Panc1 (cell line): ENCODE data around the gene SUSD4. TPM values are rescaled to one million over a fixed set of nuclear protein-coding genes. Genes with fewer than 3 reads are reported as not detected.

Experiments
- ATAC-seq: fragments of 200-7000 bp; cut with Tn5 transposase; 2 replicates; pipeline ENCODE4 v1.9.1; 2020; ENCODE audit warnings: mild to moderate bottlenecking, moderate library complexity
- BruUV-seq: library from RNA; stranded (reverse); fragments of 400-500 nt; replicated peaks from 2 replicates; lab custom pipeline; 2021; lab: Mats Ljungman, UMichigan
- CTCF ChIA-PET: fragments of 300-600 bp; sonication (Branson Sonifier 250); formaldehyde crosslinking; loops from one replicate; lab custom pipeline; 2022; ENCODE audit warnings: antibody characterized with exemption; lab: Charles Lee
- POLR2A ChIA-PET: fragments of 300-600 bp; sonication (Branson Sonifier 250); formaldehyde crosslinking; loops from one replicate; lab custom pipeline; 2022; ENCODE audit warnings: antibody characterized with exemption; lab: Charles Lee
- DNase-seq: peaks from one replicate; pipeline ENCODE4 v3.0.0-alpha.2; 2010; ENCODE audit warnings: low read depth, low spot score
- H3K27ac ChIP-seq: 2 replicates; pipeline ENCODE4 v1.5.1; 2011; ENCODE audit warnings: mild to moderate bottlenecking, low read length, inconsistent platforms
- H3K27me3 ChIP-seq: fragments of 200-500 bp; sonication (Bioruptor generic); 2 replicates; pipeline ENCODE4 v1.6.0; 2014; ENCODE audit warnings: low read length, inconsistent platforms; ENCODE audit not compliant: control insufficient read depth, insufficient read depth
- H3K36me3 ChIP-seq: fragments of 200-500 bp; sonication (Bioruptor generic); 2 replicates; pipeline ENCODE4 v1.5.1; 2014; ENCODE audit warnings: inconsistent platforms, mild to moderate bottlenecking, low read length, moderate library complexity; ENCODE audit not compliant: control insufficient read depth, insufficient read depth
- H3K4me1 ChIP-seq: 2 replicates; pipeline ENCODE4 v1.5.1; 2011; ENCODE audit warnings: inconsistent platforms, mild to moderate bottlenecking, low read length, moderate library complexity; ENCODE audit not compliant: control insufficient read depth, insufficient read depth
- H3K4me3 ChIP-seq, 2 experiments: 2 replicates each; pipeline ENCODE4 v1.5.1; 2011 to 2012; ENCODE audit warnings: low read depth in 2 of 2, low read length in 2 of 2, mild to moderate bottlenecking in 2 of 2, inconsistent platforms in 1 of 2, moderate library complexity in 1 of 2
- H3K9me3 ChIP-seq: fragments of 200-500 bp; sonication (Bioruptor generic); 2 replicates; pipeline ENCODE4 v1.5.1; 2014; ENCODE audit warnings: low read depth, mild to moderate bottlenecking, inconsistent platforms, low read length, moderate library complexity; ENCODE audit not compliant: control insufficient read depth, insufficient read depth
- POLR2AphosphoS5 ChIP-seq: IDR thresholded peaks from 2 replicates; pipeline ENCODE4 v1.6.1; 2012; ENCODE audit warnings: mild to moderate bottlenecking, low read depth, low read length, moderate library complexity
- SIN3A ChIP-seq: IDR thresholded peaks from 2 replicates; pipeline ENCODE4 v1.6.1; 2012; ENCODE audit warnings: low read depth, mild to moderate bottlenecking, low read length, moderate library complexity, borderline replicate concordance; ENCODE audit not compliant: insufficient read depth
- TCF7L2 ChIP-seq: IDR thresholded peaks from 2 replicates; pipeline ENCODE4 v1.6.1; 2011; ENCODE audit warnings: mild to moderate bottlenecking, low read depth, low read length, inconsistent platforms
- in situ Hi-C: cut with HindIII; loops from 2 replicates; pipeline ENCODE4 v1.10.0; 2016; ENCODE audit warnings: low sequenced_read_pairs, low pct_unique_long_range_greater_than_20kb
- intact Hi-C: fragments of 100-400 bp; cut with micrococcal nuclease; formaldehyde crosslinking; loops from one replicate; pipeline ENCODE4 v1.10.0; 2022; ENCODE audit not compliant: unreplicated experiment
- total RNA-seq: library from RNA; stranded (reverse); gene quantifications from one replicate; pipeline ENCODE4 v1.2.1, GENCODE V29; 2021; ENCODE audit not compliant: unreplicated experiment
- TF ChIP-seq, protein P1 (sequence below), 2 experiments: IDR thresholded peaks; 2 replicates each; pipeline ENCODE4 v1.6.1; 2011 to 2012; ENCODE audit warnings: low read depth in 2 of 2, control low read depth in 1 of 2, low read length in 1 of 2, mild to moderate bottlenecking in 1 of 2, moderate library complexity in 1 of 2; ENCODE audit not compliant: insufficient read depth in 1 of 2
- TF ChIP-seq, protein P2 (sequence below): fragments of 450-650 bp; IDR thresholded peaks from 2 replicates; pipeline ENCODE4 v1.5.1; 2017; ENCODE audit warnings: mild to moderate bottlenecking

SUSD4 gene
- total RNA-seq, 1 experiment from 2014 or later = 0.28 TPM

DNA sequence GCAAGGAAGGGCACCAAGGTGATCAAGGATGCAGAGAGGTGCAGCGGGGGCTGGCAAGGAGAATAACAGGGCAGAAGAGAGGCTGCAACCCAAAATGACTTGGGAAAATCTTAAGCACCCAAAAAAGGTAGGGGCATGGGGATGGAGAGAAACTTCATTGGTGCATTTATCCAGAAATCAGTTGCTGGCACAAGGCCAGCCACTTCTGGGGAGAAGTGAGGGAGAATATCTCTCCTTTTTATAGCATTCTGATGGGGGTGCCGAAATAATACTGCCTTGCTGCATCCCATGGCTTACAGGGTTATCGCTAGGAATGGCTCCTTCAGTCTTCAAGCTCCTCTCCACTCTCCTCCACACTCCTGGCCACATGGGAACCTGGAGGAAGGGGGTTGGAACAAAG is 47.9 kb downstream of the SUSD4 start:
- H3K4me1 ChIP-seq = no peaks in the 10 kb centered on the region
- intact Hi-C loops = no loop called here

DNA sequence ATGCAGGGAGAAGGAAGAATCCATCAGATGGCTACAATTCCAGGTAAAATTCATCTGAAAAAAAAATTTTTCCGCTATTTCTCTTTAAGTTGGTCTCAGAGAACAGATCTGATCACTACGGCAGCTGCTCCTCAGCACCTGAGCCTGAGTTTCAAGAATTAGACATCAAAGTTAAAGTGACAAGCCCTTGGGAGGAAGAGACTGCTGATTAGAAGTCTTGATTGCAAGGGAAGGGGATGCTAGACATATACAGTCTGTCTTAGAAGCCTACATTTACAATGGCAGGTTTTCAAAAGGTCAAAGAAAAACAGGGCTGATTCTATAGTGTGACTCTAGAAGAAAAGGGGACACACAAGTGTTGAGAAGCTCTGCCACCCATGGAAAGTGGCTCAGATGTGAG is 48.3 kb downstream of the SUSD4 start:
- H3K27ac ChIP-seq = no peak overlapping the region

More for the DNA sequence above, 47.9 kb downstream of the SUSD4 start:
- no peak for ATAC-seq
- in situ Hi-C loops = no loop called here
- CTCF ChIA-PET = no interaction called here
- no peak overlapping the region for H3K4me3 ChIP-seq
- H3K36me3 ChIP-seq = no peaks in the 10 kb centered on the region
- no TSS peak for BruUV-seq
- TF ChIP-seq SIN3A (no peak), TCF7L2 (no peak), POLR2AphosphoS5 (no peak)
- TF ChIP-seq, protein P1, sequence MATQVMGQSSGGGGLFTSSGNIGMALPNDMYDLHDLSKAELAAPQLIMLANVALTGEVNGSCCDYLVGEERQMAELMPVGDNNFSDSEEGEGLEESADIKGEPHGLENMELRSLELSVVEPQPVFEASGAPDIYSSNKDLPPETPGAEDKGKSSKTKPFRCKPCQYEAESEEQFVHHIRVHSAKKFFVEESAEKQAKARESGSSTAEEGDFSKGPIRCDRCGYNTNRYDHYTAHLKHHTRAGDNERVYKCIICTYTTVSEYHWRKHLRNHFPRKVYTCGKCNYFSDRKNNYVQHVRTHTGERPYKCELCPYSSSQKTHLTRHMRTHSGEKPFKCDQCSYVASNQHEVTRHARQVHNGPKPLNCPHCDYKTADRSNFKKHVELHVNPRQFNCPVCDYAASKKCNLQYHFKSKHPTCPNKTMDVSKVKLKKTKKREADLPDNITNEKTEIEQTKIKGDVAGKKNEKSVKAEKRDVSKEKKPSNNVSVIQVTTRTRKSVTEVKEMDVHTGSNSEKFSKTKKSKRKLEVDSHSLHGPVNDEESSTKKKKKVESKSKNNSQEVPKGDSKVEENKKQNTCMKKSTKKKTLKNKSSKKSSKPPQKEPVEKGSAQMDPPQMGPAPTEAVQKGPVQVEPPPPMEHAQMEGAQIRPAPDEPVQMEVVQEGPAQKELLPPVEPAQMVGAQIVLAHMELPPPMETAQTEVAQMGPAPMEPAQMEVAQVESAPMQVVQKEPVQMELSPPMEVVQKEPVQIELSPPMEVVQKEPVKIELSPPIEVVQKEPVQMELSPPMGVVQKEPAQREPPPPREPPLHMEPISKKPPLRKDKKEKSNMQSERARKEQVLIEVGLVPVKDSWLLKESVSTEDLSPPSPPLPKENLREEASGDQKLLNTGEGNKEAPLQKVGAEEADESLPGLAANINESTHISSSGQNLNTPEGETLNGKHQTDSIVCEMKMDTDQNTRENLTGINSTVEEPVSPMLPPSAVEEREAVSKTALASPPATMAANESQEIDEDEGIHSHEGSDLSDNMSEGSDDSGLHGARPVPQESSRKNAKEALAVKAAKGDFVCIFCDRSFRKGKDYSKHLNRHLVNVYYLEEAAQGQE (IDR thresholded peaks at IDR 0.05; ENCODE audit: insufficient read depth in 1 of 2, low read depth in 2 of 2, low read length in 1 of 2) = no peak
- TF ChIP-seq, protein P2, sequence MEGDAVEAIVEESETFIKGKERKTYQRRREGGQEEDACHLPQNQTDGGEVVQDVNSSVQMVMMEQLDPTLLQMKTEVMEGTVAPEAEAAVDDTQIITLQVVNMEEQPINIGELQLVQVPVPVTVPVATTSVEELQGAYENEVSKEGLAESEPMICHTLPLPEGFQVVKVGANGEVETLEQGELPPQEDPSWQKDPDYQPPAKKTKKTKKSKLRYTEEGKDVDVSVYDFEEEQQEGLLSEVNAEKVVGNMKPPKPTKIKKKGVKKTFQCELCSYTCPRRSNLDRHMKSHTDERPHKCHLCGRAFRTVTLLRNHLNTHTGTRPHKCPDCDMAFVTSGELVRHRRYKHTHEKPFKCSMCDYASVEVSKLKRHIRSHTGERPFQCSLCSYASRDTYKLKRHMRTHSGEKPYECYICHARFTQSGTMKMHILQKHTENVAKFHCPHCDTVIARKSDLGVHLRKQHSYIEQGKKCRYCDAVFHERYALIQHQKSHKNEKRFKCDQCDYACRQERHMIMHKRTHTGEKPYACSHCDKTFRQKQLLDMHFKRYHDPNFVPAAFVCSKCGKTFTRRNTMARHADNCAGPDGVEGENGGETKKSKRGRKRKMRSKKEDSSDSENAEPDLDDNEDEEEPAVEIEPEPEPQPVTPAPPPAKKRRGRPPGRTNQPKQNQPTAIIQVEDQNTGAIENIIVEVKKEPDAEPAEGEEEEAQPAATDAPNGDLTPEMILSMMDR = no peak
- H3K27me3 ChIP-seq = peaks cover 2% of the 10 kb centered on the region
- POLR2A ChIA-PET = no interaction called here
- no peaks in the 10 kb centered on the region for H3K9me3 ChIP-seq
- no peak overlapping the region for H3K27ac ChIP-seq
- DNase-seq = no peak

More for the DNA sequence above, 48.3 kb downstream of the SUSD4 start:
- POLR2A ChIA-PET = no interaction called here
- in situ Hi-C loops = no loop called here
- Histone ChIP-seq H3K36me3 (no peaks in the 10 kb centered on the region), H3K4me3 (no peak overlapping the region), H3K9me3 (no peaks in the 10 kb centered on the region), H3K27me3 (no peaks in the 10 kb centered on the region; the same call in 1 of the 2 replicates), H3K4me1 (no peaks in the 10 kb centered on the region)
- CTCF ChIA-PET = no interaction called here
- ATAC-seq (no peak), DNase-seq (no peak)
- TF ChIP-seq SIN3A (no peak), POLR2AphosphoS5 (no peak)
- TF ChIP-seq, protein P2 = no peak
- intact Hi-C loops = no loop called here
- no TSS peak for BruUV-seq
